Keratinocyte (primary cell): ENCODE results near the gene RNASE8.

Experiments used
- EZH2 ChIP-seq: IDR thresholded peaks from one replicate; pipeline ENCODE4 v1.6.1; 2012; ENCODE audit warnings: inconsistent platforms, mild to moderate bottlenecking, low read length, moderate library complexity
- TF ChIP-seq, protein P1 (sequence below), 3 experiments: IDR thresholded peaks in 1 of 3; conservative IDR thresholded peaks in 1 of 3; optimal IDR thresholded peaks in 1 of 3; 2 replicates in 2 of 3; 3 replicates in 1 of 3; pipeline versions ENCODE3 to v1.5.1; 2011; ENCODE audit warnings: low read length in 3 of 3, mild to moderate bottlenecking in 3 of 3, moderate library complexity in 2 of 3, control low read depth in 1 of 3, inconsistent platforms in 1 of 3; ENCODE audit not compliant: insufficient read depth in 2 of 3; ENCODE audit errors: extremely low read depth in 1 of 3

- TF ChIP-seq, protein P1, sequence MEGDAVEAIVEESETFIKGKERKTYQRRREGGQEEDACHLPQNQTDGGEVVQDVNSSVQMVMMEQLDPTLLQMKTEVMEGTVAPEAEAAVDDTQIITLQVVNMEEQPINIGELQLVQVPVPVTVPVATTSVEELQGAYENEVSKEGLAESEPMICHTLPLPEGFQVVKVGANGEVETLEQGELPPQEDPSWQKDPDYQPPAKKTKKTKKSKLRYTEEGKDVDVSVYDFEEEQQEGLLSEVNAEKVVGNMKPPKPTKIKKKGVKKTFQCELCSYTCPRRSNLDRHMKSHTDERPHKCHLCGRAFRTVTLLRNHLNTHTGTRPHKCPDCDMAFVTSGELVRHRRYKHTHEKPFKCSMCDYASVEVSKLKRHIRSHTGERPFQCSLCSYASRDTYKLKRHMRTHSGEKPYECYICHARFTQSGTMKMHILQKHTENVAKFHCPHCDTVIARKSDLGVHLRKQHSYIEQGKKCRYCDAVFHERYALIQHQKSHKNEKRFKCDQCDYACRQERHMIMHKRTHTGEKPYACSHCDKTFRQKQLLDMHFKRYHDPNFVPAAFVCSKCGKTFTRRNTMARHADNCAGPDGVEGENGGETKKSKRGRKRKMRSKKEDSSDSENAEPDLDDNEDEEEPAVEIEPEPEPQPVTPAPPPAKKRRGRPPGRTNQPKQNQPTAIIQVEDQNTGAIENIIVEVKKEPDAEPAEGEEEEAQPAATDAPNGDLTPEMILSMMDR (optimal IDR thresholded peaks at IDR 0.05 in 1 of 3, IDR thresholded peaks at IDR 0.05 in 1 of 3, conservative IDR thresholded peaks at IDR 0.05 in 1 of 3; ENCODE audit: extremely low read depth in 1 of 3, insufficient read depth in 2 of 3, low read length in 3 of 3): no peak
- no peak for TF ChIP-seq EZH2
Measured at GRCh38 chr14:21019366-21019765, 38.3 kb upstream of the RNASE8 start.
